DMS79 treated with DMSO at 0.1 percent for 48 hours (cell line): ENCODE results near the gene VWC2.
A peak's percentile ranks its signal among the peaks of the same experiment; 100 is the strongest.
"Not testable (repeated sequence)": the region's sequence is repeated elsewhere in the genome, so short reads cannot be mapped to it uniquely, and the experiment has no call there.

Source experiments
- DNase-seq: peaks from one replicate; lab custom pipeline; 2025; lab: John Stamatoyannopoulos, UW

Gene VWC2

GRCh38 chr7:49851614-49851934 lies 78.1 kb downstream of the VWC2 start:
- DNase-seq: not testable (repeated sequence)

- peak; percentile 53 for DNase-seq
These were observed 79.4 kb downstream of the VWC2 start for GRCh38 chr7:49852619-49853462.

GRCh38 chr7:49855281-49855980 lies 82.0 kb downstream of the VWC2 start:
- no peak for DNase-seq

DNA sequence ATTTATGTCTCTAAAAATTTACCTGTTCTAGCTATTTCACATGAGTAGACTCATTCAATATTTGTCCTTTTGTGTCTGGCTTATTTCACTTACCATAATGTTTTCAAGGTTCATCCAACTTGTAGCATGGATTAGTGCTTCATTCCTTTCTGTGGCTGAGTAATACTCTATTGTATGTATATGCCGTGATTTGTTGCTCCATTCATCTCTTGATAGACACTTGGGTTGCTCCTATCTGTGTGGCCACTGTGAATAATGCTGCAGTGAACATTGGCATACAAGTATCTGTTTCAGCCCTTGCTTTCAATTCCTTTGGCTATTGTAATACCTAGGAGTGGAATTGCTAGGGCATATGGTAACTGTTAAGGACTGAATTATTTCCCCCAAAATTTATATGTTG lies 86.9 kb downstream of the VWC2 start:
- DNase-seq: no peak

- DNase-seq: no peak
These were observed 92.8 kb downstream of the VWC2 start for GRCh38 chr7:49866076-49866735.

GRCh38 chr7:49866910-49867309 lies 93.5 kb downstream of the VWC2 start:
- no peak for DNase-seq

GRCh38 chr7:49873420-49873819 lies 100.0 kb downstream of the VWC2 start:
- DNase-seq: no peak

DNA sequence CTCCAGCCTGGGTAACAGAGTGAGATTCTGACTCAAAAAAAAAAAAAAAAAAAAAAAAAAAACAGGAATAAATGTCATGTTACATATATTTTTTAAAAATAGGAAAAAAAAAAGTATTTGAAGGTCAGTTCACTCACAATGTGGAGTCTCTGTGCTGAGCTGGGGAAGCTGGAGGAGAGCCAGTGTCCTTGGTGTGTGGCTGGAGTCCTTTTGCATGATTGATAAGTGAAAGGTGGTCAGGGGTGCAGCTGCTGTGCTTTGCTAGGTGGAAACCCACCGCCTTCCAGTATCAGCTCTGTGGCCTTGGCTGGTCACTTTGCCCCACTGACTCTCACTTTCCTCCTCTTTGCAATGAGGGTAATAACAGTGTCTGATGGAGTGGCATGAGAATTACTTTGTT lies 101.9 kb downstream of the VWC2 start:
- DNase-seq: no peak

DNA sequence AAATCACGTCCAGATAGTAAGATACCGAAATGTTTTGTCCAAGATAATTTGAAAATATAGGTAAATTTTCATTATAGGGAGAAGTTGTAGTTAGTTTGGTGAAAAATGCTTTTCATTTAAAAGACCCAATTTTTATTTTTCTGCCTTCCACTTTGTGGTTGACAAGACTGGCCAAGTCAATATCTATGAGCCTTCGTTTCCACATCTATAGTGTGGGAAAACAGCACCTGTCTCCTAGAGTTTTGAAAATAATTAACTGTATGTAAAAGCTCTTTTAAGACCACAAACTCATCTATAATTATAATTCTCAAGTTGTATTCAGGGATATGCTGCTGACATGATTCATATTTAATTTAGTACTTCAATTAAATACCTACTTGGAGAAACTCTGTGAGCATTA lies 102.8 kb downstream of the VWC2 start:
- no peak for DNase-seq

DNA sequence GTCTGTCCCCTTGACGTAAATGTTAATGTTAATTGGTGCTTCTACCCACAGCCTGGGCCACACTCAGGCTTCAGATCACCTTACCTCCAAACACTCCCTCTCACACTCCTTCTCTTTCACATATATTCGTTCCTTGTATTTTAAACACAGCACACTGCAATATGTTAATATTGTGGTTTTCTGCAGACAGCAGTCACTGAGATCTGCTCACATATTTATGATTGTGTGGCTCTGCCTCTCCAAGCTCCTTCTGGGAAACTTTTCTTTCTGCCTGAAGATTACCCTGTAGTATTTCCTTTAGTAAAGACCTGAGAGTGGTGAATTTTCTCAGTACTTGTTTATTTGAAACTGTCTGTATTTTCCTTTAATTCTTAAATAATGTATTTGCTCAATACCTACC lies 104.7 kb downstream of the VWC2 start:
- no peak for DNase-seq

GRCh38 chr7:49878627-49879026 lies 105.2 kb downstream of the VWC2 start:
- no peak for DNase-seq

GRCh38 chr7:49883933-49884332 lies 110.5 kb downstream of the VWC2 start:
- DNase-seq: no peak

GRCh38 chr7:49885593-49886285 lies 112.3 kb downstream of the VWC2 start:
- DNase-seq: no peak

- DNase-seq: no peak
These were observed 119.0 kb downstream of the VWC2 start for GRCh38 chr7:49892481-49892880.

DNA sequence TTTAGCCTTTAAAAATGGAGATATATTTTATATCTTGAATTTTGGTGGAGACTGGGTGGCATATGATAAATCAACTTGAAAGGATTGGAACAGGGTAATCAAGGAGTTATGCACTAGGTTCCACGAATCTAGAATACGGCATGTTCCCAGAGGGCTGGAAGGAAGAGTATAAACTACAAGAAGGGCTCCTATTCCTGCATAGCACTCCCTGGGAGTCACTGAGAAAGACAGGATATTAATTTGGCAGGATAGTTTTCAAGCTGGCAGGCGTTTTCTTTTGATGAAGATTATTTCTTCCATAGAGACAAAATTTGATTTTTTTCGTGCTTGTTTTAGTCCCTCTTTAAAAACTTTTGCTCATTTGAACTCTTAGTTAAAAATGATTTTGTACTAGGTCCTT lies 119.7 kb downstream of the VWC2 start:
- no peak for DNase-seq

- DNase-seq: no peak
These were observed 121.1 kb downstream of the VWC2 start for GRCh38 chr7:49894543-49894942.

DNA sequence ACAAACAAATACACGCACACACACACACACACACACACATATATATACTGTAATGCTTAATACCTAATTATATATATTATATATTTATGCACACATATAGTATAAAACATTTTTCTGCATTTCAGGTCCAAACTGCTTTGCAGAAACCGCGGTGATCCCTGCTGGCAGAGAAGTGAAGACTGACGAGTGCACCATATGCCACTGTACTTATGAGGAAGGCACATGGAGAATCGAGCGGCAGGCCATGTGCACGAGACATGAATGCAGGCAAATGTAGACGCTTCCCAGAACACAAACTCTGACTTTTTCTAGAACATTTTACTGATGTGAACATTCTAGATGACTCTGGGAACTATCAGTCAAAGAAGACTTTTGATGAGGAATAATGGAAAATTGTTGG lies 138.5 kb downstream of the VWC2 start:
- DNase-seq: no peak

DNA sequence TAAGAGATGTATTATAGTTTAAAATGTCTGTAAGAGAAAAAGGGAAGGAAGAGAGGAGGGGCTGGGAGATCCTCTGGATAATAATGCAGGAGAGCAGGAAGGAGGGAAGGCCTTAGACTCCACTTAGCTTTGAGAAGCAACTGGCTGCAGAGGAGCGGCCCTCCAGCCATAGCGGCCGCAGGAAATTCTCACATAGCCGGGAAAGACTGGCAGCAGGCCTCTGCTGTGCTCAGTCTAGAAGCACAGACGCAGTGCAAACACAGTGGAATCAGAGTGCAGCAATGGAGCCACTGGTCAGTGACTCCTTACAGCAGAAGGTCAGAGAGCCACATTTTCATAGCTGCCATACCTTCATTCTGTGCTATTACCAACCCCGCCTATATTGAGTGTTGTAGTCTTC lies 153.3 kb downstream of the VWC2 start:
- DNase-seq: no peak

DNA sequence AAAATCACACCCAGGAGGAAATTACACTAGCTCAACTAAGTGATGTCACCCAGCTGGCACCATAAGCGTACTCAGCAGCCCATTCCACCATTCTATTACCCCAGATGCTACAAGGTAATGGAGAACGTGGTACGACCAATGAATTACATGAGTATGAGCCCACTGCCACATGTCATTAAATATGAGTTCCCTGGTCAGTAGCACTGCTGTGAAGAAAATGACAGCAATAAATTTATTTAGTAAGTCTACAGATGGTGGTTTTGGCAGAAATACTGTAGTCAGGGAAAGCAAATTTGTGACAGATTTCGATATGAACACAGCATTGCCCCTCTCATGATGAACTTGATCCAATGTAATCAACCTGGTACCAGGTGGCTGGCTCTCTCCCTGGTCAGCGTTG lies 154.2 kb downstream of the VWC2 start:
- no peak for DNase-seq

DNA sequence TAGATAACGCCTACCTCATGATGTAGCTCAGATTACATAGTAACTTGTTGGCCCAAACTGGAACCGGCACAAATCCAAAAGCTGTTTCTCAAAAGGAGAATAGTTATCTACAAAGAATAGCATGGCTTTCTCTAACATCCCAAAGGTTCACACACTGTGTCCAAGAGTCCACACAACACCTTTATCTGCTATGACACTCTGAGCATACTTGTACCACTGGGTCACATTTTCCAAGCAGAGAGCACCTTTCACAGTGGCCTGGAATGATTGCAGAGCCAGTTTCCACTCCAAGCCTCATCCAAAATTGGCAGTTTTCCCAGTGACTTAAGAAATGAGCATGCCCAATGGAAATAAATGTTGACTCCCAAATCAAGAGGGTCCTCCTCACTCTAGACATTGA lies 155.3 kb downstream of the VWC2 start:
- DNase-seq: peak; percentile 16

- DNase-seq: no peak
These were observed 158.2 kb downstream of the VWC2 start for GRCh38 chr7:49931627-49932026.

- DNase-seq: no peak
These were observed 164.2 kb downstream of the VWC2 start for GRCh38 chr7:49937608-49938007.
